Psoas muscle (tissue), 8 donors: ENCODE data around the gene CCR2. TPM values are rescaled to one million over a fixed set of nuclear protein-coding genes. Genes with fewer than 3 reads are reported as not detected.

Source experiments
- ATAC-seq, 4 donors: fragments of 200-7000 bp; cut with Tn5 transposase; one replicate each; pipeline ENCODE4 v1.9.1; 2020; ENCODE audit warnings: moderate library complexity in 3 of 4, mild to moderate bottlenecking in 2 of 4
- DNase-seq, 2 donors: peaks; one replicate each; pipeline ENCODE4 v3.0.0-alpha.2; 2020
- H3K27ac ChIP-seq: fragments of 200-600 bp; one replicate; pipeline ENCODE4 v1.8.0; 2022
- H3K27me3 ChIP-seq, 3 donors: fragments of 200-600 bp in 1 of 3; one replicate each; pipeline versions ENCODE4 v1.6.1 to v1.8.0; 2013 to 2022; ENCODE audit warnings: low read length in 2 of 3, mild to moderate bottlenecking in 2 of 3, moderate library complexity in 1 of 3; ENCODE audit not compliant: insufficient read depth in 3 of 3
- H3K36me3 ChIP-seq, 2 donors: fragments of 200-600 bp in 1 of 2; one replicate each; pipeline versions ENCODE4 v1.6.1 to v1.8.0; 2013 to 2022; ENCODE audit warnings: low read depth in 1 of 2, mild to moderate bottlenecking in 1 of 2, moderate library complexity in 1 of 2; ENCODE audit not compliant: insufficient read depth in 1 of 2
- H3K4me1 ChIP-seq: fragments of 200-600 bp; one replicate; pipeline ENCODE4 v1.8.0; 2022
- H3K4me3 ChIP-seq: fragments of 200-600 bp; one replicate; pipeline ENCODE4 v1.8.0; 2022; ENCODE audit warnings: mild to moderate bottlenecking
- H3K9me3 ChIP-seq: fragments of 200-600 bp; one replicate; pipeline ENCODE4 v1.8.0; 2022
- WGBS, 3 donors: extraction: QIAGEN DNeasy Blood & Tissue Kit; methylation state at CpG; one replicate each; pipeline versions ENCODE4 v1.1.6 to v1.1.7; 2013; 5-methylcytosine and 5-hydroxymethylcytosine counted together
- intact Hi-C, 2 donors: fragments of 100-400 bp; cut with DNase I; formaldehyde crosslinking; loops; one replicate each; pipeline versions ENCODE4 v1.11.0 to v1.14.2; 2022
- polyA plus RNA-seq, 3 donors: library from polyadenylated mRNA; stranded (reverse); fragments of 200-250 nt; gene quantifications; one replicate each; pipeline ENCODE4 v1.2.3, GENCODE V29; 2013
- total RNA-seq, 4 donors: library from RNA; stranded (reverse); fragmentation: NEBNext Ultra II Directional in 2 of 4; extraction: Animal tissue kit (Norgen Biotek cat#: 25700) in 2 of 4; gene quantifications; one replicate each; pipeline versions ENCODE4 v1.2.1 to v1.2.4, GENCODE V29; 2021 to 2023
- TF ChIP-seq, protein P1 (sequence below): fragments of 200-600 bp; IDR thresholded peaks from one replicate; pipeline ENCODE4 v1.8.0; 2022; ENCODE audit warnings: antibody characterized with exemption
- donor health status: healthy with polysubstance abuse.
- donor health status: DM: no; HTN: no; CAD: no; lungs with moderate emphysema.
- donor health status: Bipolar disorder and iron deficiency.
- donor health status: healthy.
- donor health status: DM: yes; HTN: yes; CAD: no.
- donor health status: DM: no; HTN: no; CAD: no.
- donor health status: DM: no; HTN: no; CAD: no.
- donor health status: DM: yes; HTN: yes; CAD: no.

CCR2 gene
- total and polyA plus RNA-seq, 7 donors = 0.10 to 1.0 (median 0.34) TPM

GRCh38 chr3:46393554-46394434 lies 39.9 kb downstream of the CCR2 start:
- ATAC-seq (peak; percentile 80 to 91 (median 88)), DNase-seq (no peak)
- Histone ChIP-seq H3K27me3 (no peaks in the 10 kb centered on the region), H3K4me1 (peaks cover 8% of the 10 kb centered on the region), H3K27ac (no peak overlapping the region), H3K9me3 (no peaks in the 10 kb centered on the region), H3K36me3 (no peaks in the 10 kb centered on the region), H3K4me3 (no peak overlapping the region)
- 55 to 67% (median 66%) methylated on average over 8 of the region's 8 CpGs for WGBS, 3 donors
- intact Hi-C loops = no loop called here
- TF ChIP-seq, protein P1, sequence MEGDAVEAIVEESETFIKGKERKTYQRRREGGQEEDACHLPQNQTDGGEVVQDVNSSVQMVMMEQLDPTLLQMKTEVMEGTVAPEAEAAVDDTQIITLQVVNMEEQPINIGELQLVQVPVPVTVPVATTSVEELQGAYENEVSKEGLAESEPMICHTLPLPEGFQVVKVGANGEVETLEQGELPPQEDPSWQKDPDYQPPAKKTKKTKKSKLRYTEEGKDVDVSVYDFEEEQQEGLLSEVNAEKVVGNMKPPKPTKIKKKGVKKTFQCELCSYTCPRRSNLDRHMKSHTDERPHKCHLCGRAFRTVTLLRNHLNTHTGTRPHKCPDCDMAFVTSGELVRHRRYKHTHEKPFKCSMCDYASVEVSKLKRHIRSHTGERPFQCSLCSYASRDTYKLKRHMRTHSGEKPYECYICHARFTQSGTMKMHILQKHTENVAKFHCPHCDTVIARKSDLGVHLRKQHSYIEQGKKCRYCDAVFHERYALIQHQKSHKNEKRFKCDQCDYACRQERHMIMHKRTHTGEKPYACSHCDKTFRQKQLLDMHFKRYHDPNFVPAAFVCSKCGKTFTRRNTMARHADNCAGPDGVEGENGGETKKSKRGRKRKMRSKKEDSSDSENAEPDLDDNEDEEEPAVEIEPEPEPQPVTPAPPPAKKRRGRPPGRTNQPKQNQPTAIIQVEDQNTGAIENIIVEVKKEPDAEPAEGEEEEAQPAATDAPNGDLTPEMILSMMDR = no peak

GRCh38 chr3:46395210-46395661 lies 41.3 kb downstream of the CCR2 start:
- Histone ChIP-seq H3K27me3 (no peaks in the 10 kb centered on the region), H3K4me1 (peaks cover 8% of the 10 kb centered on the region), H3K36me3 (no peaks in the 10 kb centered on the region), H3K27ac (no peak overlapping the region), H3K4me3 (no peak overlapping the region), H3K9me3 (no peaks in the 10 kb centered on the region)
- WGBS, 3 donors = 73 to 80% (median 80%) methylated on average over 6 of the region's 6 CpGs
- intact Hi-C loops = no loop called here
- ATAC-seq = peak in 2 of 4 donors; percentile 43 to 51
- TF ChIP-seq, protein P1 = no peak
- DNase-seq = no peak

- intact Hi-C loops = no loop called here
- DNase-seq (no peak), ATAC-seq (no peak)
- no peaks in the 10 kb centered on the region for H3K36me3 ChIP-seq
- peaks cover 8% of the 10 kb centered on the region for H3K4me1 ChIP-seq
- H3K4me3 ChIP-seq = no peak overlapping the region
- 74 to 79% (median 76%) methylated on average over 6 of the region's 6 CpGs for WGBS, 3 donors
- TF ChIP-seq, protein P1 = no peak
- no peaks in the 10 kb centered on the region for H3K27me3 ChIP-seq
- H3K9me3 ChIP-seq = no peaks in the 10 kb centered on the region
- no peak overlapping the region for H3K27ac ChIP-seq
These were observed 42.0 kb downstream of the CCR2 start for GRCh38 chr3:46395766-46396530.

DNA sequence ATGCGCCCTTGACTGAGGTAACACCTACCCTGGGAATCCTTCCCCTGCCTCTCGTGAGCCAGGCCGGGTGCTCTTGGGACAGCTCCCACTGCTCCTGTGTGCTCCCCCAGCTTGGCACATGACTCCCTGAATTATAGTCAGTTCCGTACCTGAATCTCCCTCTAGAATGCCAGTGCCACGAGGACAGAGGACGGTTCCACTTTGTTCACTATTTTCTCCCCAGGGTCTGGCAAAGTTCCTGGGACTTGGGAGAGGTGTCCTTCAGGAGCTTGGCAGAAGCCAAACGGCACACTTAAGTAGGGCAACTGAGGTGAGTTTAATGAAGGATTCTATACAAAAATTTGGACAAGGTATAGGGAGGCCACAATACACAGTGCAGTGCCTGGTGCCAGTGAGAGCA lies 43.2 kb downstream of the CCR2 start:
- ATAC-seq (peak in 2 of 4 donors; percentile 21 to 26), DNase-seq (no peak)
- H3K4me3 ChIP-seq = no peak overlapping the region
- no peak overlapping the region for H3K27ac ChIP-seq
- no peaks in the 10 kb centered on the region for H3K36me3 ChIP-seq
- 36 to 54% (median 36%) methylated on average over 7 of the region's 7 CpGs for WGBS, 3 donors
- peaks cover 8% of the 10 kb centered on the region for H3K4me1 ChIP-seq
- H3K9me3 ChIP-seq = no peaks in the 10 kb centered on the region
- TF ChIP-seq, protein P1 = no peak
- H3K27me3 ChIP-seq = no peaks in the 10 kb centered on the region
- intact Hi-C loops = no loop called here
